Measurements from ENCODE around the gene A1CF.

Gene A1CF

DNA sequence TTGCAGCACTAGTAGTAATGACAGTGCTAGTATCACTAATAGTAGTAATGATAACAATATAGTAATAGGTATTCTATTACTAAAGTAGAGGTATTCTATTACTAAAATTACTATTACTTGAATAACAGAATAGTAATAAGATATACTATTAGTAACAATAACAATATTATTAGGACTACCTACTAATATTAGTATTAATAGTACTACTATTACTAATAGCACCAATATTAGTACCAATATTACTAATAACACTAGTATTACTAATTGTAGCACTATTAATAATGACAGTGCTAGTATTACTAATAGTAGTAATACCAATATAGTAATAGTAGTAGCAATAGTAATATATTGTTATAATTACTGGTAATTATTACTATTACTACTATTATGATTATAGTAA lies 24.1 kb downstream of the A1CF start:
- DNase-seq: no peak

GRCh38 chr10:50857579-50857978 lies 27.8 kb downstream of the A1CF start:
- no peak for DNase-seq

GRCh38 chr10:50855461-50855860 lies 30.0 kb downstream of the A1CF start:
- DNase-seq: no peak

GRCh38 chr10:50855015-50855414 lies 30.4 kb downstream of the A1CF start:
- no peak for DNase-seq

- no peak for DNase-seq
Measured at GRCh38 chr10:50853557-50853956, 31.9 kb downstream of the A1CF start.

GRCh38 chr10:50851884-50852671 lies 33.3 kb downstream of the A1CF start:
- no peak for DNase-seq

DNA sequence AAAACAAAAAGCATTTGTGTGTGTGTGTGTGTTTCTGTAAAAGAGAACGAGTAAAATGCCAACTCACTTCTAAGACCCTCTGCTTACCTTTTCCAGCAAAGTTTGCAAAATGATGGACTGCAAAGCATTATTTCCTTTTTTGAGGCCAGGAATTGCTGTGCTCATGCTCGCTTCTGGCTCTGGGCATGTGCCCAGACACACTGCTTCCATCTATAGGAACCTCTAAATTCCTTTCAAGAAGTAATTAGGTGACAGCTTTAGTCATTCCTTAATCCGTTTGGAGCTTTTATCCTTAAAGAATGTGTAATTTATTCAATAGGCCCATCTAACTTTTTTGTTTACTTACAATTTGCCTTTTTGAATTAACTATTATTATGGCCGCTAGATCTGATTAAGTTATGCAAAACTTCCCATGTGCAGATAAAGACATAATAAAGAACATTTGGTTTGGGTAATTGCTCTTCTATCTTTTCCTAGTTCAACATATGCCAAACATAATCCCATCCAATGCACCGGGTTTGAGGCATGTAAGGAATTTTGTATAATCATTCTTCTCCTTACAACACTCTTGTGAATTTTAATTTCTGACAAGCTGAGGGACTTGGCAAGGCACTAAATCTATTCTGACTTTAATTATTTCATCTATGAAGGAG lies 34.7 kb downstream of the A1CF start:
- DNase-seq: no peak

DNA sequence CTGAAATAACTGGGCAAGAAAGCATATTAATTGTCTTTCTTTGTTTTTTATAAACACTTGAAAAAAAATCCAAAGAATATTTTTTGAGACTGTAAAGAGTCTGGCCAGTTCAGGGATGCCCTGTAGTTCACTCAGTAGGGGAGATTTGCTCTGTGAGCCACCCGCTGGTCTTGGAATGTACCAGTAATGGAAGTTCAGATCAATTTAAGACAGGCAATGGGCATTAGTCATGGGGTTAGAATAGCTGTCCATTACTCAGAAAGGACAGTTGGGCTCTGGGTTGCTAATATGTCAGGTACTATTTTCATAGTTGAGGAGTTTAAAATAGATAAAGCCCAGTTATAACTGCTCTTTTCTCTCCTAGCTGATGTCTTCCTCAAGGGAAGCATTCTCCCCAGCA lies 38.7 kb downstream of the A1CF start:
- no peak for DNase-seq

DNA sequence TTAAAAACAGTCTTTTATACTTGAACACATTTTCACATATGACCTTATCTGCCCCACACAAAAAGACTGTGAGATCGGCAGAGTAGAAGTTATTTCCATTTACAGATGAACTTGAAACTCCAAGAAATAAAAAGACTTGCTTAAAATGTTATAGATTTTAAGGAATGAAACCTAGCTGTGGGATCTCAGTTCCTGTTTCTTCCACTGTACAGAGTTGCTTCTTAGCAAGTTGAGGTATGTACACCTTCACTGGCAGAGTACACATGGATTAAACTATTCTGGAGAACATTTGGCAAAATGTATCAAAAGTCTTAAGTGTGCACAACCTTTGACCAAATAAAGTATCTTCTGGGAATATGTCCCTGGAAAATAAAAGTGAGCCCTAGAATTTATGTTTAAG lies 48.3 kb downstream of the A1CF start:
- no peak for DNase-seq

GRCh38 chr10:50832171-50832751 lies 53.2 kb downstream of the A1CF start:
- DNase-seq: no peak

GRCh38 chr10:50830066-50830465 lies 55.4 kb downstream of the A1CF start:
- DNase-seq: no peak

- no peak for DNase-seq
Measured at GRCh38 chr10:50824782-50825181, 60.6 kb downstream of the A1CF start.

DNA sequence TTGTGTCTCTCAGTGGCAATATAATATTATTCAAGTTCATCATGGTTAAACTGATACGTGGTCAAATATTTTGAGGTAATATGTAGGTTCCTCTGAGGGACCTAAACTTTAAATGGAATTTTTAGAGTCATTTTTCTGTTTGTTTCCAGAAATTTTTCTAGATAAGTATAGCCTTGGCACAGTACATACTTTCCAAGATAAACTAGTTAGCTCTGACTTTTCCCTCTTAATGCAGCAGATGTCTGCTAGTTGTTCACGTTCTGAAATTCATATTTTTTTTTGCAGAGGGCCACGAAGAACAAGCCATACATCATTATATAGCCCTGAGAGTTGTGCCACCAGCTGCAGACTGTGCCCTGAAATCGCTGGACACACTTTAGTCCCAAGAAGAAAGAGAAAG lies 61.6 kb downstream of the A1CF start:
- DNase-seq: no peak

DNA sequence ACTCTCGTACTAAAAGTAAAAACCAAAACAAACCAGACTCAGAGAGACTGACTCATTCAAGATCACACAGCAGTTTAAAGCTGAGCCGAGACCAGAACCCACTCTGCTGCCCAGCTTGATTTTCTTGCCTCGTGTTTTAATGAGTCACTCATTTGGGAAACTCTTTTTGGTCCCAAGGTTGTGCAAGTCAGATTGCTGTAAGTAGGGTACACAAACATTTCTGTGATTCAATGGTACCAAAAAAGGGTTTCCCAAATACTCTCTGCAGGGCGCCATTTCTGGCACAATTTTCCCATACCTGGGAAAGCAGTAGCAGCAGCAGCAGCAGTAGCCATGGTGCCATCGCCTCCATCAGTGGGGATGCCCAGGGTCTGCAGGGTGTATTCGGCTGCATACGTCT lies 75.8 kb downstream of the A1CF start:
- DNase-seq: no peak

DNA sequence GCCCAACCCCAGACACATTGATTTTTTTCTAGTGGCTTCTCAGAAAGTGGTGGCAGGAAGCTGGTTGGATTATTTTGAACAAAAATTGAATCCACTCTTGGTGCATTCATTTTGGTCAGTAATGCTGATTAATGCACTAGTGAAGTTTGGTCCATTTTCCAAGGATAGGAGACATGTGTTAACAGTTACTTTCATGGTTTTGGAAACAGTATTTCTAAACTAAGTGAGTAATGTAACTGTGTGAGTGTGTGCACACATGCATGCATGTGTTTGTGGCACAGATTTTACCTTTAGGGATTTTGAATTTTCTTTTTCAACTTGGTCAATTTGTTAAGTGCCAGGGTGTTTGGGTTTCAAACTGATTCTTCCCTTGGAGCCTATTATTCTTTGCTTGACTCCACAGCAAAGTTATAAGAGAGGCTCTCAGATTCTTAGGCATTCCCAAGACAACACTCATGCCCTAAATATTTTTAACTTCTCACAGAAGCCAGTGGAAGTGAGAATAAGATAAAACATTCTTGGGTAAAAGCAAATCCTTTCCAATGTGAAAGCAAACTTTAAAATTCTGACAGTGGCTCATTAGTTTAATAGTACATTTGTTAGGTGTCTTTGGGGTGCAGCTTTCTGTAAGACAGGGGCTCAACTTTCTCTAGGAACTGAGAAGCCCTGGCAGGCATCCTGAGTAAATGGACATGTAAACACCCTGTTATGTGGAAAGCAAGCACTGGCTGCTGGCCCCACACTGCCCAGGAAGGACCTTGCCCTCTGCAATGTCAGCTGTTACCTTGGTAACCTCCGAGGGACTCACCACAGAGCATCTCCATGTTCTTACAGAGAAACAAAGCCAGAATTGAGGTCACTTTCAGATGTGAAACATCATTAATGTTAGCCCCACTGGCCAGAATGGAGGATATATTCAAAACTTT lies 77.3 kb downstream of the A1CF start:
- no peak for DNase-seq

- DNase-seq: no peak
Measured at GRCh38 chr10:50805981-50806622, 79.3 kb downstream of the A1CF start.

GRCh38 chr10:50799595-50799994 lies 85.8 kb downstream of the A1CF start:
- DNase-seq: no peak

DNA sequence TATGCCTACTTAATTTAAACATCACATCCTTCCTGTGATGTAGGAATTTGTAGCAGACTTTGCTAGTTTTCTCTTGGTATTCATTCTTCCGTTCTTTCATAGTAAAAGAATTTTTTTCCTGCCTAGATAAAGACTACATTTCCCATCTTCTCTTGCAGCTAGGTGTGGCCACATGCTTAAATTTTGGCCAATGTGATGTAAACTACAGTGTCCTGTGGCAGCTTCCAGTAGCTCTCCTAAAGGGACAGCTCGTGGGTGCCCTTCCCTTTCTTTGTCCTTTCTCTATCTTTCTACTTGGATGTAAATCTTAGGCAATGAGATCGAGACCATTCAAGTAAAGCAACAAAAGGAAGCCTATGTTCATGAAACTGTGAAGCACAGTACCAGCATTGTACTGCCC lies 87.1 kb downstream of the A1CF start:
- no peak for DNase-seq

DNA sequence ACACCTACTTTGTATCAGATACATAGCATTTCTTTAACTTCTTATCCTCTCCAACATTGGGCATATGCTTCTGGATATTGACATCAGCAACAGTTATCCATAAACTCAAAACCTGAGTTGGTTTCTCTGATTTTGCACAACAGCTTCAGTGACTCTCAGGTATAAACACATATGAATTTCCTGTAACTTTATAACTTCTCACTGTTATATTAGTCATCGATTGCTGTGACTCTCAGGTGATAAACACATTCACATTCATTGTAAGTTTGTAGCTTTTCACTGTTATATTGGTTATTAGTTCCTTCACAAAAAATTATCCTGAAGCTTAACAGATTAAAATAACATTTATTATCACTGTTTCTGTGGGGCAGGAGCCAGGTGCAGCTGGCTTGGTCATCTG lies 88.7 kb downstream of the A1CF start:
- DNase-seq: no peak

DNA sequence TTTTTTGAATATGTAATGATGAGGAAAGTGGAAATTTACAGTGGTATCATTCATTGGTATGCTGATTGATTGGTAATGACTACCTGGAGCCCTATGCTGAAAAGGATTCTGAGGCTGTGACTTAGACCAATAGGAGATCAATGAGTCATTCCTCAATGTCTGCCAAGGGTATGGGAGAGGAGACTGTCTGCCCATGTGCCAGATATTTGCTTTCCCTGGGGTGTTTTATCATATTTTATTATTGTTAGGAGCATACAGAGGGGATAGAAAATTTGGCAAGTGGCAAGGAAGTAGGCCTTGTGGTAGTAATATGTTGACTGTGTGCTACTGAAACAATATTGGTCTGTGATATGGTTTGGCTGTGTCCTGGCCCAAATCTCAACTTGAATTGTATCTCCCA lies 90.9 kb downstream of the A1CF start:
- no peak for DNase-seq

DNA sequence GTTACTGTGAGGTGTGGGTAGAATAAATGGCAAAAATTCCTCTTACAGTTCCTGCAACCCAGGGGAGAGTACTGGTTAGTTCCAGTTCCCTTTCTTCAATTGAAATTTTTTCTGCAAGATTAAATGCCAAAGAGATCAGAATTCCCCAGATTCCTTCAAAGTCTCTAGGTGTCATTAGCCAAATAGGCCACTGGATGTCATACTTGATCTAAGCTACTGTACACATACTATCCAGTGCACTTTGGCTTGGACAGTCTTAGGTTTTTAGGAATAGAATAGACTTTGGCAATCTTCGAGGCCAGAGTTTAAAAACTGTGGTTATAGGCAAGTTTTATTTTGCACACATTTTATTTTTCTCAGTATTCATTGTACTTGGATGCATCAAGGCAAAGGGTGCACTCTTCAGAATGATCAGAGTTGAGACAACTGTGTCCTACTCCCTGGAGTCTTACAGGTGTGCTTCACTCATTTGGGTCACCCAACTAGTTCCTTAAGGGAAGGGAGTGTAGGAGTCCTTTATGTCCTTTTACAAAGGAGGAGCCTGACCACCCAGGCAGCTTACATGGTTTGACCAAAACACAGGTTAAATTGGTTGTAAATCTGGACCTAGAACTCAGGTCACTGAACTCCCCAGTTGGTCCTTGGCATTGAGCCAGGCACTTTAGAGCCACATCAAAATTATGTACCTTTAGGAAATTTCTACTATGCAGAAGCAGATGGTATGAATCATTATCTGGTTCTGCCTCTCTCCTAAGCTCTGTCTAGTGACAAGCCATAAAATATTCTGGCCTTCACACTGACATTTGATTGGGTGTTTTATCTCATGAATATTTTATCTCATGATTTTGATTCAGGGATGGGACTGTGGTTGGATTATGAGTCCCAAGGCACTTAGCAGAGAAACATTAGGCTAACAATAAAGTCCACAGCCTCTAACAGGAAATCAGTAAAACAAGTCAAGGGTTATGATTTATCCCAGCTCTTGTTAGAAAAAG lies 96.2 kb downstream of the A1CF start:
- DNase-seq: no peak

All from CD4-positive, alpha-beta T cell treated with Interleukin-17A for 1 hour (primary cell).